Neural crest cell (in vitro differentiated cells): Measurements from ENCODE around the gene CDC23. TPM values are rescaled to one million over a fixed set of nuclear protein-coding genes. Genes with fewer than 3 reads are reported as not detected.

Source experiments
- DNase-seq: peaks from one replicate; pipeline ENCODE4 v3.0.0; 2021; ENCODE audit warnings: low read depth, mixed read lengths, low spot score
- H3K27ac Mint-ChIP-seq: one replicate; pipeline ENCODE4 v1.8.0; 2021; ENCODE audit warnings: mild to moderate bottlenecking, mixed read lengths; ENCODE audit not compliant: unreplicated experiment
- H3K27me3 Mint-ChIP-seq: 2 replicates; pipeline ENCODE4 v1.8.0; 2021; ENCODE audit warnings: low read depth, mild to moderate bottlenecking, mixed read lengths
- H3K36me3 Mint-ChIP-seq: 2 replicates; pipeline ENCODE4 v1.8.0; 2021; ENCODE audit warnings: low read depth, mild to moderate bottlenecking, mixed read lengths
- H3K4me1 Mint-ChIP-seq: 2 replicates; pipeline ENCODE4 v1.8.0; 2021; ENCODE audit warnings: mixed read lengths
- H3K4me3 Mint-ChIP-seq: one replicate; pipeline ENCODE4 v1.8.0; 2021; ENCODE audit warnings: mild to moderate bottlenecking, mixed read lengths
- H3K9me3 Mint-ChIP-seq: 2 replicates; pipeline ENCODE4 v1.8.0; 2021; ENCODE audit warnings: mixed read lengths
- CTCF ChIP-seq: fragments of 200-600 bp; sonication (generic); conservative IDR thresholded peaks from 2 replicates; pipeline ENCODE4 v1.5.0; 2021; ENCODE audit warnings: antibody characterized with exemption, mild to moderate bottlenecking
- total RNA-seq: library from RNA; stranded (reverse); gene quantifications from 2 replicates; pipeline ENCODE4 v1.2.1, GENCODE V29; 2021

CDC23 gene
- total RNA-seq, 1 donor from 2014 or later, result 56.9 TPM

- H3K4me1 Mint-ChIP-seq, result no peaks in the 10 kb centered on the region
- H3K27me3 Mint-ChIP-seq, result no peaks in the 10 kb centered on the region
- peaks cover 7% of the 10 kb centered on the region for H3K9me3 Mint-ChIP-seq
- no peak for TF ChIP-seq CTCF
- no peak overlapping the region for H3K4me3 Mint-ChIP-seq
- H3K27ac Mint-ChIP-seq, result no peak overlapping the region
- no peak for DNase-seq
- H3K36me3 Mint-ChIP-seq, result no peaks in the 10 kb centered on the region
These were observed 16.3 kb upstream of the CDC23 start for GRCh38 chr5:138229387-138229786.

- H3K4me1 Mint-ChIP-seq, result peaks cover 7% of the 10 kb centered on the region
- peaks cover 7% of the 10 kb centered on the region for H3K9me3 Mint-ChIP-seq
- no peak overlapping the region for H3K27ac Mint-ChIP-seq
- no peaks in the 10 kb centered on the region for H3K36me3 Mint-ChIP-seq
- no peak for TF ChIP-seq CTCF
- no peak for DNase-seq
- no peaks in the 10 kb centered on the region for H3K27me3 Mint-ChIP-seq
- no peak overlapping the region for H3K4me3 Mint-ChIP-seq
These were observed 13.8 kb upstream of the CDC23 start for GRCh38 chr5:138226910-138227309.

- Mint-ChIP-seq H3K4me1 (peaks cover 7% of the 10 kb centered on the region), H3K4me3 (no peak overlapping the region), H3K27me3 (no peaks in the 10 kb centered on the region), H3K27ac (no peak overlapping the region), H3K36me3 (no peaks in the 10 kb centered on the region), H3K9me3 (peaks cover 7% of the 10 kb centered on the region)
- TF ChIP-seq CTCF, result no peak
- DNase-seq, result no peak
These were observed 11.6 kb upstream of the CDC23 start for GRCh38 chr5:138224712-138225111.

GRCh38 chr5:138223532-138223931 lies 10.4 kb upstream of the CDC23 start:
- Mint-ChIP-seq H3K36me3 (no peaks in the 10 kb centered on the region), H3K4me1 (peaks cover 7% of the 10 kb centered on the region), H3K27me3 (no peaks in the 10 kb centered on the region), H3K9me3 (peaks cover 7% of the 10 kb centered on the region), H3K27ac (no peak overlapping the region), H3K4me3 (no peak overlapping the region)
- DNase-seq, result no peak
- no peak for TF ChIP-seq CTCF

GRCh38 chr5:138216799-138217198 lies 3.7 kb upstream of the CDC23 start:
- Mint-ChIP-seq H3K4me1 (peaks cover 17% of the 10 kb centered on the region), H3K9me3 (no peaks in the 10 kb centered on the region), H3K4me3 (no peak overlapping the region), H3K27ac (no peak overlapping the region), H3K27me3 (no peaks in the 10 kb centered on the region), H3K36me3 (no peaks in the 10 kb centered on the region)
- DNase-seq, result no peak
- no peak for TF ChIP-seq CTCF

- TF ChIP-seq CTCF, result no peak
- peaks cover 24% of the 10 kb centered on the region for H3K4me1 Mint-ChIP-seq
- no peaks in the 10 kb centered on the region for H3K27me3 Mint-ChIP-seq
- H3K36me3 Mint-ChIP-seq, result no peaks in the 10 kb centered on the region
- H3K9me3 Mint-ChIP-seq, result no peaks in the 10 kb centered on the region
- H3K4me3 Mint-ChIP-seq, result peak overlapping the region; percentile 99
- DNase-seq, result no peak
- H3K27ac Mint-ChIP-seq, result peak overlapping the region; percentile 98
These were observed 329 bp downstream of the CDC23 start for GRCh38 chr5:138212828-138213160.
